H1 (cell line): ENCODE measurements around the gene QRICH2. TPM values are rescaled to one million over a fixed set of nuclear protein-coding genes. Genes with fewer than 3 reads are reported as not detected.

Experiments
- GABPA ChIP-seq: IDR thresholded peaks from 2 replicates; pipeline ENCODE4 v1.6.1; 2011; ENCODE audit warnings: mild to moderate bottlenecking, low read length, moderate library complexity, borderline replicate concordance; ENCODE audit not compliant: insufficient read depth
- HDAC6 ChIP-seq: IDR thresholded peaks from one replicate; pipeline ENCODE4 v1.7.1; 2012; ENCODE audit warnings: low read depth, mild to moderate bottlenecking, inconsistent platforms, low read length, moderate library complexity
- JUND ChIP-seq: IDR thresholded peaks from 2 replicates; pipeline ENCODE4 v1.6.1; 2011; ENCODE audit warnings: mild to moderate bottlenecking, improper control_type of control experiment, low read length
- RAD21 ChIP-seq, 2 experiments: IDR thresholded peaks in 1 of 2; conservative IDR thresholded peaks in 1 of 2; 2 replicates each; pipeline ENCODE4 v1.6.1; 2011; ENCODE audit warnings: low read depth in 2 of 2, low read length in 2 of 2, improper control_type of control experiment in 1 of 2, inconsistent platforms in 1 of 2, mild to moderate bottlenecking in 1 of 2, moderate library complexity in 1 of 2
- SP2 ChIP-seq: IDR thresholded peaks from 2 replicates; pipeline ENCODE4 v1.6.1; 2012; ENCODE audit warnings: mild to moderate bottlenecking, low read length, inconsistent platforms
- TCF12 ChIP-seq: IDR thresholded peaks from 2 replicates; pipeline ENCODE4 v1.6.1; 2011; ENCODE audit warnings: low read depth, mild to moderate bottlenecking, low read length
- polyA plus RNA-seq, 7 experiments: library from polyadenylated mRNA; depleted of rRNA in 3 of 7; stranded (reverse) in 5 of 7; unstranded in 2 of 7; fragments of >200 nt in 5 of 7; fragments of 200-250 nt in 2 of 7; gene quantifications; 1 replicate in 5 of 7; 2 replicates in 1 of 7; 4 replicates in 1 of 7; pipeline versions ENCODE4 v1.2.1 to v1.2.3, GENCODE V29; 2011 to 2013; ENCODE audit warnings: missing spikeins in 2 of 7, mixed read lengths in 2 of 7
- total RNA-seq: library from RNA; stranded (reverse); fragmentation: NEBNext Ultra II Directional; extraction: Animal tissue kit (Norgen Biotek cat#: 25700); gene quantifications from 2 replicates; pipeline ENCODE4 v1.2.1, GENCODE V29; 2021

The QRICH2 gene
- total and polyA plus RNA-seq, 2 of the 8 experiments (the other 6 are each of a cell fraction or from before 2014, with no cell fraction given), result 2.8 to 3.8 TPM

DNA sequence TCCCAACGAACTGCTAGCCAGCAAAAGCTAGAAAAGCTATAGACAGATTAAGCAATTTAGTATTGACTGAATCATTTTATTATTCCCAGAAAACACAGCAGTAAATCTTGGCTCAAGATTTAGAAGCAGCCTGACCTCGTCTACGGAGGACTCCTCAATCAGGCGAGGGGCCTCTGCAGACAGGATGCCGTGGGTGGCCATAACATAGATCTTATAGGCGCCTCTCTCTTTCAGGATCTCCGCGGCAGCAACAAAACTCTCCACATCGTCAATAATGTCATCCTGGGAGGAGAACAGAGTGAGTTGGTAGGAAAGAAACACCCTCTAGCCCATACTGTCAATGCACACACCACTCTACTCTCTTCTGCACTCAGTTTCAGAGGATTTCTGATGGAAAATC, 4.7 kb upstream of the QRICH2 start (continued):
- TF ChIP-seq GABPA (no peak), SP2 (no peak), HDAC6 (no peak), RAD21 (IDR thresholded peaks at IDR 0.05 in 1 of 2, conservative IDR thresholded peaks at IDR 0.05 in 1 of 2; ENCODE audit: low read depth in 2 of 2, low read length in 2 of 2) (no peak), TCF12 (no peak), JUND (no peak)
